HepG2 (cell line): Measurements from ENCODE around the gene DGUOK. TPM values are rescaled to one million over a fixed set of nuclear protein-coding genes. Genes with fewer than 3 reads are reported as not detected.

Source experiments
- ATAC-seq: fragments of 200-7000 bp; cut with Tn5 transposase; 3 replicates; pipeline ENCODE4 v1.9.1; 2020; ENCODE audit warnings: mild to moderate bottlenecking, moderate library complexity
- BruUV-seq: library from RNA; stranded (reverse); fragments of 400-500 nt; replicated peaks from 2 replicates; lab custom pipeline; 2021; lab: Mats Ljungman, UMichigan
- CTCF ChIA-PET: fragments of 300-600 bp; formaldehyde crosslinking; extraction: SDS; loops from one replicate; lab custom pipeline; 2021; ENCODE audit warnings: low total read pairs, inconsistent platforms, low intra/inter-chr PET ratio; lab: Yijun Ruan, JAX
- POLR2A ChIA-PET: fragments of 350-600 bp; sonication (Branson Sonifier 250); formaldehyde crosslinking; loops from one replicate; lab custom pipeline; 2020; ENCODE audit warnings: antibody characterized with exemption, inconsistent platforms; lab: Yijun Ruan, JAX
- DNase-seq: peaks from one replicate; pipeline ENCODE4 v3.0.0-alpha.2; 2015; ENCODE audit warnings: low spot score
- FAIRE-seq: peaks from 3 replicates; lab custom pipeline; 2011; peaks lifted over from hg19 to GRCh38; lab: Jason Lieb, UNC
- H2AFZ ChIP-seq: one replicate; pipeline ENCODE4 v1.6.1; 2011; ENCODE audit warnings: low read length, inconsistent platforms
- H3K27ac ChIP-seq: fragments of 300-600 bp; 3 replicates; pipeline ENCODE4 v1.8.0; 2011; ENCODE audit warnings: mixed run types, mild to moderate bottlenecking, mixed read lengths, low read length, inconsistent platforms; ENCODE audit not compliant: insufficient read depth; ENCODE audit errors: extremely low read length
- H3K27me3 ChIP-seq, 2 experiments: fragments of 200-600 bp in 1 of 2; 2 replicates in 1 of 2; 3 replicates in 1 of 2; pipeline versions ENCODE4 v1.6.0 to v1.8.0; 2011; ENCODE audit warnings: low read length in 2 of 2, mild to moderate bottlenecking in 2 of 2, moderate library complexity in 2 of 2, inconsistent platforms in 1 of 2; ENCODE audit not compliant: insufficient read depth in 2 of 2, control insufficient read depth in 1 of 2
- H3K36me3 ChIP-seq, 2 experiments: fragments of 200-600 bp in 1 of 2; replicated peaks in 1 of 2; 2 replicates in 1 of 2; 3 replicates in 1 of 2; pipeline versions ENCODE4 v1.5.1 to v1.8.0; 2011; ENCODE audit warnings: low read length in 2 of 2, inconsistent platforms in 1 of 2; ENCODE audit not compliant: insufficient read depth in 2 of 2, control insufficient read depth in 1 of 2
- H3K4me1 ChIP-seq: 2 replicates; pipeline ENCODE4 v1.5.1; 2012; ENCODE audit warnings: low read length, inconsistent platforms; ENCODE audit not compliant: insufficient read depth
- H3K4me2 ChIP-seq: 2 replicates; pipeline ENCODE4 v1.6.0; 2011; ENCODE audit warnings: low read depth, low read length, inconsistent platforms
- H3K4me3 ChIP-seq, 3 experiments: fragments of 200-600 bp in 1 of 3; sonication (generic), shearing (Covaris generic) in 1 of 3; replicated peaks in 1 of 3; 2 replicates each; pipeline ENCODE4 v1.5.1; 2011 to 2016; ENCODE audit warnings: low read length in 3 of 3, inconsistent platforms in 2 of 3, low read depth in 2 of 3, mild to moderate bottlenecking in 2 of 3, control low read depth in 1 of 3, mixed read lengths in 1 of 3; ENCODE audit not compliant: insufficient read depth in 1 of 3
- H3K79me2 ChIP-seq: one replicate; pipeline ENCODE4 v1.6.1; 2011; ENCODE audit warnings: low read length, inconsistent platforms; ENCODE audit not compliant: insufficient read depth
- H3K9ac ChIP-seq: 2 replicates; pipeline ENCODE4 v1.6.0; 2011; ENCODE audit warnings: mild to moderate bottlenecking, low read depth, low read length, inconsistent platforms; ENCODE audit not compliant: insufficient read depth
- H3K9me3 ChIP-seq: 2 replicates; pipeline ENCODE4 v1.5.1; 2012; ENCODE audit warnings: mild to moderate bottlenecking, low read length
- H4K20me1 ChIP-seq: 2 replicates; pipeline ENCODE4 v1.6.0; 2011; ENCODE audit warnings: inconsistent platforms, mild to moderate bottlenecking, low read length, moderate library complexity; ENCODE audit not compliant: insufficient read depth
- CREB3 ChIP-seq: sonication (generic); formaldehyde crosslinking; IDR thresholded peaks from 2 replicates; pipeline ENCODE4 v1.5.0; 2020; ENCODE audit warnings: missing genetic modification reagents
- MBNL3 ChIP-seq: fragments of 250-450 bp; sonication (Bioruptor Pico); conservative IDR thresholded peaks from 2 replicates; pipeline ENCODE4 v1.8.0; 2022; ENCODE audit warnings: mild to moderate bottlenecking, inconsistent platforms
- NCOA5 ChIP-seq: sonication (generic); formaldehyde crosslinking; IDR thresholded peaks from 2 replicates; pipeline ENCODE4 v1.4.0; 2020; ENCODE audit warnings: missing genetic modification reagents
- PAXIP1 ChIP-seq: sonication (generic); formaldehyde crosslinking; conservative IDR thresholded peaks from 2 replicates; pipeline ENCODE4 v1.4.0; 2020; ENCODE audit warnings: mild to moderate bottlenecking, missing genetic modification reagents, moderate library complexity
- TCF12 ChIP-seq, 2 experiments: fragments of 450-650 bp in 1 of 2; sonication (generic) in 1 of 2; formaldehyde crosslinking in 1 of 2; IDR thresholded peaks; 2 replicates each; pipeline versions ENCODE4 v1.6.1 to v1.8.0; 2017 to 2022; ENCODE audit warnings: antibody characterized with exemption in 1 of 2, mild to moderate bottlenecking in 1 of 2, missing genetic modification reagents in 1 of 2, moderate library complexity in 1 of 2
- ZBED4 ChIP-seq: sonication (generic); formaldehyde crosslinking; IDR thresholded peaks from 2 replicates; pipeline ENCODE4 v1.4.0; 2020; ENCODE audit warnings: missing genetic modification reagents, borderline replicate concordance
- ZBTB20 ChIP-seq: sonication (generic); formaldehyde crosslinking; IDR thresholded peaks from 2 replicates; pipeline ENCODE4 v1.8.1; 2023; ENCODE audit warnings: missing genetic modification reagents, low read depth, mild to moderate bottlenecking, borderline replicate concordance
- ZNF317 ChIP-seq: sonication (generic); formaldehyde crosslinking; IDR thresholded peaks from 2 replicates; pipeline ENCODE4 v1.5.0; 2020; ENCODE audit warnings: mild to moderate bottlenecking, missing genetic modification reagents
- ZNF333 ChIP-seq: sonication (generic); formaldehyde crosslinking; IDR thresholded peaks from 2 replicates; pipeline ENCODE4 v1.4.0; 2020; ENCODE audit warnings: mild to moderate bottlenecking, missing genetic modification reagents, borderline replicate concordance
- ZNF546 ChIP-seq: sonication (generic); formaldehyde crosslinking; conservative IDR thresholded peaks from 2 replicates; pipeline ENCODE4 v1.8.1; 2023; ENCODE audit warnings: mild to moderate bottlenecking, missing genetic modification reagents
- WGBS: methylation state at CpG from one replicate; pipeline ENCODE4 v1.1.6; 2017; ENCODE audit warnings: low lambda C conversion rate; 5-methylcytosine and 5-hydroxymethylcytosine counted together
- in situ Hi-C: cut with HindIII; loops from 2 replicates; pipeline ENCODE4 v1.10.0; 2017; ENCODE audit warnings: low pct_unique_long_range_greater_than_20kb; ENCODE audit not compliant: extremely low pct_ligation_motif_present
- intact Hi-C: fragments of 100-400 bp; cut with micrococcal nuclease; formaldehyde crosslinking; loops from one replicate; pipeline ENCODE4 v1.10.0; 2022; ENCODE audit not compliant: unreplicated experiment
- polyA plus RNA-seq, 8 experiments: library from polyadenylated mRNA; depleted of rRNA in 3 of 8; stranded (reverse) in 7 of 8; unstranded in 1 of 8; fragments of >200 nt; fragmentation: Illumina TruSeq in 4 of 8; extraction: Trizol in 4 of 8; gene quantifications; 2 replicates each; pipeline versions ENCODE4 v1.2.1 to v1.2.3, GENCODE V29; 2011 to 2016; ENCODE audit warnings: low read depth in 4 of 8, missing spikeins in 1 of 8, mixed read lengths in 1 of 8; ENCODE audit not compliant: insufficient read depth in 1 of 8
- total RNA-seq, 5 experiments: library from RNA; depleted of rRNA; stranded (reverse); fragments of >200 nt; fragmentation: Illumina TruSeq; extraction: Trizol; gene quantifications; 2 replicates each; pipeline ENCODE4 v1.2.3, GENCODE V29; 2016; ENCODE audit warnings: low read depth in 1 of 5

Gene DGUOK
- total and polyA plus RNA-seq, 2 of the 13 experiments (the other 11 are each of a cell fraction or from before 2014, with no cell fraction given) = 105 to 137 TPM

- peaks cover 6 to 47% of the 10 kb centered on the region in 2 experiments for H3K36me3 ChIP-seq
- WGBS = 90% methylated on average over 1 of the region's 1 CpG
- H3K27ac ChIP-seq = no peak overlapping the region
- H3K27me3 ChIP-seq = no peaks in the 10 kb centered on the region
- H3K9ac ChIP-seq = no peak overlapping the region
- ATAC-seq = no peak
- no peak for FAIRE-seq
- no peak overlapping the region for H3K4me2 ChIP-seq
- peaks cover 82% of the 10 kb centered on the region for H3K79me2 ChIP-seq
- H2AFZ ChIP-seq = no peak overlapping the region
- no peak for TF ChIP-seq ZNF333 (CRISPR knock-in tag)
- TF ChIP-seq ZBTB20 = no peak
- no peaks in the 10 kb centered on the region for H3K9me3 ChIP-seq
- peaks cover 51% of the 10 kb centered on the region for H3K4me1 ChIP-seq
- POLR2A ChIA-PET = interaction anchor here (0.6 kb wide), 1 partner anchor 850 kb away, joined by 3 read pairs; no protein-coding TSS in a partner anchor
- no peak for DNase-seq
- intact Hi-C loops = no loop called here
- no peak overlapping the region for H3K4me3 ChIP-seq
- in situ Hi-C loops = no loop called here
- no TSS peak for BruUV-seq
- CTCF ChIA-PET = no interaction called here
- H4K20me1 ChIP-seq = peaks cover 12% of the 10 kb centered on the region
These were observed 63.9 kb downstream of the DGUOK start for GRCh38 chr2:73990531-73990930.

- ATAC-seq = no peak
- Histone ChIP-seq H3K9me3 (no peaks in the 10 kb centered on the region), H3K9ac (no peak overlapping the region), H3K27me3 (no peaks in the 10 kb centered on the region), H2AFZ (no peak overlapping the region), H3K4me1 (peaks cover 35% of the 10 kb centered on the region), H3K36me3 (peaks cover 13 to 51% of the 10 kb centered on the region in 2 experiments), H3K27ac (no peak overlapping the region), H3K4me3 (no peak overlapping the region), H3K79me2 (peaks cover 80% of the 10 kb centered on the region), H4K20me1 (peaks cover 12% of the 10 kb centered on the region), H3K4me2 (no peak overlapping the region)
- DNase-seq = no peak
- ChIA-PET POLR2A (no interaction called here), CTCF (no interaction called here)
- in situ Hi-C loops = no loop called here
- 99% methylated on average over 4 of the region's 4 CpGs for WGBS
- intact Hi-C loops = no loop called here
- FAIRE-seq = no peak
- no TSS peak for BruUV-seq
- TF ChIP-seq TCF12 (IDR thresholded peaks at IDR 0.05) (no peak), TCF12 (CRISPR knock-in tag; IDR thresholded peaks at IDR 0.05) (no peak), ZNF546 (CRISPR knock-in tag) (no peak), MBNL3 (CRISPR knock-in tag) (no peak), NCOA5 (CRISPR knock-in tag) (no peak), ZBED4 (CRISPR knock-in tag) (no peak), ZNF317 (no peak), CREB3 (CRISPR knock-in tag) (no peak), PAXIP1 (CRISPR knock-in tag) (no peak)
These were observed 65.4 kb downstream of the DGUOK start for GRCh38 chr2:73992036-73992435.
